Mammary epithelial cell (primary cell): ENCODE results near the gene PARD3B.

Experiments used
- EZH2 ChIP-seq: IDR thresholded peaks from 2 replicates; pipeline ENCODE4 v1.6.1; 2012; ENCODE audit warnings: low read length, inconsistent platforms, borderline replicate concordance
- TF ChIP-seq, protein P1 (sequence below), 2 donors: IDR thresholded peaks in 1 of 2; conservative IDR thresholded peaks in 1 of 2; 2 replicates each; pipeline ENCODE4 v1.5.1; 2011 to 2012; ENCODE audit warnings: inconsistent platforms in 2 of 2, low read length in 2 of 2, mild to moderate bottlenecking in 2 of 2, control low read depth in 1 of 2, low read depth in 1 of 2; ENCODE audit not compliant: insufficient read depth in 1 of 2; ENCODE audit errors: extremely low read depth in 1 of 2

DNA sequence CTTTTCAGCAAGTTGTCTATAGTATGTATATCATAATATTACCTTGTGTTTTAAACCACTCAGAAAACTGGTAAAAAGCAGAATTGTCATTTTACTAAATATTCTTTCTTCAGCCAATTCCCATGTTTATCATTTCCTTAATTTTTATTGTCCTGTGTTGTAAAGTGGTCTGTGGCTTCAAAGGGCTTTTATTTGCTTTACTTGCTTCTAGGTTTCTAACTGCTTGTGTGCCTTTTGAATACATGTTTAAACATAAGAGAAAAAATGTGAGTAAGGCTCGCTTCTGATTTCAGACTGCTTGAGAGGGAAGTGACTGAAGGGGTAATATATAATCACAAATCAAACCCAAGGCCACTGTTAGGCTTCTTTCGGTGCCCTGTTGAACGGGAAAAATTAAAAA lies 729.5 kb downstream of the PARD3B start:
- TF ChIP-seq, protein P1, sequence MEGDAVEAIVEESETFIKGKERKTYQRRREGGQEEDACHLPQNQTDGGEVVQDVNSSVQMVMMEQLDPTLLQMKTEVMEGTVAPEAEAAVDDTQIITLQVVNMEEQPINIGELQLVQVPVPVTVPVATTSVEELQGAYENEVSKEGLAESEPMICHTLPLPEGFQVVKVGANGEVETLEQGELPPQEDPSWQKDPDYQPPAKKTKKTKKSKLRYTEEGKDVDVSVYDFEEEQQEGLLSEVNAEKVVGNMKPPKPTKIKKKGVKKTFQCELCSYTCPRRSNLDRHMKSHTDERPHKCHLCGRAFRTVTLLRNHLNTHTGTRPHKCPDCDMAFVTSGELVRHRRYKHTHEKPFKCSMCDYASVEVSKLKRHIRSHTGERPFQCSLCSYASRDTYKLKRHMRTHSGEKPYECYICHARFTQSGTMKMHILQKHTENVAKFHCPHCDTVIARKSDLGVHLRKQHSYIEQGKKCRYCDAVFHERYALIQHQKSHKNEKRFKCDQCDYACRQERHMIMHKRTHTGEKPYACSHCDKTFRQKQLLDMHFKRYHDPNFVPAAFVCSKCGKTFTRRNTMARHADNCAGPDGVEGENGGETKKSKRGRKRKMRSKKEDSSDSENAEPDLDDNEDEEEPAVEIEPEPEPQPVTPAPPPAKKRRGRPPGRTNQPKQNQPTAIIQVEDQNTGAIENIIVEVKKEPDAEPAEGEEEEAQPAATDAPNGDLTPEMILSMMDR (conservative IDR thresholded peaks at IDR 0.05 in 1 of 2, IDR thresholded peaks at IDR 0.05 in 1 of 2; ENCODE audit: extremely low read depth in 1 of 2, insufficient read depth in 1 of 2, low read depth in 1 of 2, low read length in 2 of 2), result no peak
- TF ChIP-seq EZH2, result no peak
